Bronchial epithelial cell (primary cell): ENCODE data around the gene OR5B12. TPM values are rescaled to one million over a fixed set of nuclear protein-coding genes. Genes with fewer than 3 reads are reported as not detected.

Source experiments
- DNase-seq: peaks from one replicate; pipeline ENCODE4 v3.0.0-alpha.2; 2010; ENCODE audit warnings: low read depth
- FAIRE-seq: peaks from 2 replicates; lab custom pipeline; 2011; peaks lifted over from hg19 to GRCh38; lab: Jason Lieb, UNC
- H3K27me3 ChIP-seq: 2 replicates; pipeline ENCODE4 v1.5.1; 2011; ENCODE audit warnings: low read length; ENCODE audit not compliant: control insufficient read depth, insufficient read depth
- H3K36me3 ChIP-seq: 2 replicates; pipeline ENCODE4 v1.5.1; 2011; ENCODE audit warnings: low read length; ENCODE audit not compliant: control insufficient read depth, insufficient read depth
- H3K4me3 ChIP-seq: 2 replicates; pipeline ENCODE4 v1.5.1; 2011; ENCODE audit warnings: mild to moderate bottlenecking, low read depth, low read length, control low read depth
- CTCF ChIP-seq: IDR thresholded peaks from 2 replicates; pipeline ENCODE4 v1.5.1; 2011; ENCODE audit warnings: mild to moderate bottlenecking, moderate library complexity, low read length, control low read depth, inconsistent platforms; ENCODE audit not compliant: insufficient read depth, severe bottlenecking
- total RNA-seq: library from RNA; depleted of rRNA; stranded (reverse); fragments of >200 nt; gene quantifications from 2 replicates; pipeline ENCODE4 v1.2.1, GENCODE V29; 2014

The OR5B12 gene
- total RNA-seq, 1 donor from 2014 or later = not detected

- H3K4me3 ChIP-seq = no peak overlapping the region
- FAIRE-seq (no peak), DNase-seq (peak; percentile 70)
- no peak for TF ChIP-seq CTCF
- no peaks in the 10 kb centered on the region for H3K27me3 ChIP-seq
- H3K36me3 ChIP-seq = no peaks in the 10 kb centered on the region
Measured at GRCh38 chr11:58465690-58466089, 23.7 kb upstream of the OR5B12 start.

DNA sequence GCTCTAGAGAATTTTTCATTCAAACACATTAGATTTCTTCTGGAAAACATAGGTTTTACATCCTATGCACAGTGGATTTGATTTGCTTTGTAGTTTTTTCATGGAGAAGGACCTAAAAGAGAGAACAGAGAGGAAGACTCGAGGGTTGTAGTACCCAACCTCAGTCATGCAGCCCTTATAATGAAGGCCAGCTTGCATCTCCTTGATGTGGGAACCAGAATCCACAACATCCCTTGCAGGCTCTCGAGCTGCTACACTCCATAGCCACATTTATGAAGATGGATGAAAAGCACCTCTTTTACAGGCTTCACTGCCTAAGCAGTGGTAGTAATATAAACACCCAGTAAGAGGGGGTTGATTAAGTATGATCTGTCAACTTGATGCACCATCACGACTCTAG, 9.5 kb upstream of the OR5B12 start:
- no peaks in the 10 kb centered on the region for H3K36me3 ChIP-seq
- FAIRE-seq (no peak), DNase-seq (no peak)

GRCh38 chr11:58446294-58446693, 4.3 kb upstream of the OR5B12 start:
- FAIRE-seq = no peak
- no peak for TF ChIP-seq CTCF
- Histone ChIP-seq H3K27me3 (no peaks in the 10 kb centered on the region), H3K36me3 (no peaks in the 10 kb centered on the region), H3K4me3 (no peak overlapping the region)
- peak; percentile 5 for DNase-seq

More for the DNA sequence above, 9.5 kb upstream of the OR5B12 start:
- no peak for TF ChIP-seq CTCF
- no peaks in the 10 kb centered on the region for H3K27me3 ChIP-seq
- H3K4me3 ChIP-seq = no peak overlapping the region

GRCh38 chr11:58444300-58444699, 2.3 kb upstream of the OR5B12 start:
- Histone ChIP-seq H3K4me3 (no peak overlapping the region), H3K27me3 (no peaks in the 10 kb centered on the region), H3K36me3 (no peaks in the 10 kb centered on the region)
- DNase-seq (no peak), FAIRE-seq (no peak)
- no peak for TF ChIP-seq CTCF

- FAIRE-seq (no peak), DNase-seq (no peak)
- no peaks in the 10 kb centered on the region for H3K36me3 ChIP-seq
- no peaks in the 10 kb centered on the region for H3K27me3 ChIP-seq
- no peak overlapping the region for H3K4me3 ChIP-seq
- TF ChIP-seq CTCF = no peak
Measured at GRCh38 chr11:58438486-58438885, 3.5 kb downstream of the OR5B12 start.

DNA sequence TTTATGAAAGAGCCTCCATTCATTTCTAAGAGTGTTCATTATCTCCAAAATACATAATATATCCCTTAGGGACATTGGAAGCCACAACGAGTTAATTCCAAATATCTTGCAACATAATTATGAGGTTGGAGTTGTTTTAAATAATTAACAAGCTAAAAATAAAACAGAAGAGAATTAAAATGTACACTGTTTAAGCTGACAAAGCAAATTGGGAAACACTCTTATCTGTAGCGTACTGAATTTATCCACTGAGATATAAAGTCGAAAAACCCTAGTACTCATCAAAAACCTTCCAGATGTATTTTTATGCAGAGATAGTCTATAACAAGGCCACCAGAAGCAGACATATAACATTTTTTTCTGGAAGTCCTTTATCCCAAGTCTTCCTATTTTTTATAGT, 7.8 kb downstream of the OR5B12 start:
- TF ChIP-seq CTCF = no peak
- Histone ChIP-seq H3K27me3 (no peaks in the 10 kb centered on the region), H3K4me3 (no peak overlapping the region), H3K36me3 (no peaks in the 10 kb centered on the region)
- no peak for FAIRE-seq
- DNase-seq = no peak
